Upper lobe of left lung (tissue), 4 donors: Measurements from ENCODE around the gene SDE2.

Experiments used
- CTCF ChIP-seq, 6 experiments: fragments of 450-650 bp in 4 of 6; fragments of 200-600 bp in 2 of 6; sonication (generic) in 2 of 6; IDR thresholded peaks; one replicate each; pipeline ENCODE4 v1.5.1; 2016 to 2019; ENCODE audit warnings: antibody characterized with exemption in 6 of 6
- POLR2A ChIP-seq, 4 donors: fragments of 450-650 bp; IDR thresholded peaks; one replicate each; pipeline ENCODE4 v1.5.1; 2016 to 2017; ENCODE audit warnings: antibody characterized with exemption in 4 of 4, mild to moderate bottlenecking in 2 of 4
- POLR2AphosphoS5 ChIP-seq, 2 donors: sonication (generic); formaldehyde crosslinking; IDR thresholded peaks; one replicate each; pipeline ENCODE4 v1.5.1; 2017; ENCODE audit warnings: antibody characterized with exemption in 2 of 2

GRCh38 chr1:226034482-226034881 is 35.3 kb upstream of the SDE2 start:
- TF ChIP-seq POLR2AphosphoS5 (IDR thresholded peaks at IDR 0.05) (peak; percentile 78 to 81), CTCF (IDR thresholded peaks at IDR 0.05) (no peak), POLR2A (IDR thresholded peaks at IDR 0.05) (peak in 1 of 4 donors; percentile 37)
